ENCODE results near the gene ATXN3.

The ATXN3 gene

DNA sequence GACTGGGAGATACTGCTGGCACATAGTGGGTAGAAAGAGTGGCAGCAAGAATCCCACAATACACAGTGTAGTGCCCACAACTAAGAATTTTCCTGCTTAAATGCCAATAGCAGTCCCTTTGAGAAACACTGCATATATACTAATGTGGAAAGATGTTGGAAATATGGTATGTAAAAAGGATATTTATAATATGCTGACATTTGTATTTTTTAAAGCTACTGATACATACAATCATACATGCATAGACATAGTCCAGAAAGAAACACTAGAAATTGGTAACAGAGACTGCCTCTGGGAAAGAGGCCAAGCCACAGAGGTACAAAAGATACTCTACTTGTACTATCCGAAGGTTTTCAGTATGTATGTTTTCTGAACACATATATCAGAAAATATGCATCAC lies 96.8 kb downstream of the ATXN3 start:
- WGBS (ENCODE audit: extremely low coverage, insufficient coverage, insufficient read length): no CpG with 5 or more reads among the region's 1 CpG
- Histone ChIP-seq H3K9me3 (ENCODE audit: insufficient read depth, low read depth, low read length) (no peaks in the 10 kb centered on the region), H3K18ac (ENCODE audit: low read length) (no peak overlapping the region), H2BK5ac (ENCODE audit: low read depth, low read length, poor library complexity) (no peak overlapping the region), H4K91ac (ENCODE audit: low read depth, low read length) (no peak overlapping the region), H3K79me2 (ENCODE audit: control insufficient read depth, insufficient read depth, low read length, poor library complexity) (no peaks in the 10 kb centered on the region), H3K14ac (ENCODE audit: low read length) (no peak overlapping the region), H3K27me3 (ENCODE audit: insufficient read depth, low read length) (no peaks in the 10 kb centered on the region), H3K23ac (ENCODE audit: low read length) (no peak overlapping the region), H3K27ac (ENCODE audit: low read depth, low read length) (no peak overlapping the region), H3K9ac (ENCODE audit: low read length) (no peak overlapping the region), H3K4ac (ENCODE audit: low read depth, low read length) (no peak overlapping the region), H2AFZ (ENCODE audit: insufficient read depth, low read length, poor library complexity) (no peak overlapping the region), H2AK5ac (ENCODE audit: low read length) (no peak overlapping the region), H3K79me1 (ENCODE audit: low read length) (no peaks in the 10 kb centered on the region), H2BK120ac (ENCODE audit: insufficient read depth, low read length, poor library complexity) (no peak overlapping the region), H4K8ac (ENCODE audit: low read depth, low read length) (no peak overlapping the region), H3K36me3 (ENCODE audit: control insufficient read depth in 1 of 2, insufficient read depth in 2 of 2, low read length in 2 of 2) (peaks cover 6 to 10% of the 10 kb centered on the region in 2 experiments), H3K4me2 (ENCODE audit: low read length) (no peak overlapping the region), H3K4me3 (ENCODE audit: low read depth, low read length) (no peak overlapping the region), H2BK12ac (ENCODE audit: low read length) (no peak overlapping the region), H4K12ac (ENCODE audit: low read depth, low read length) (no peak overlapping the region), H3K4me1 (ENCODE audit: control insufficient read depth in 1 of 2, insufficient read depth in 2 of 2, low read length in 2 of 2) (no peaks in the 10 kb centered on the region)
- DNase-seq: no peak
